HCT116 (cell line): ENCODE results near the gene FLACC1. TPM values are rescaled to one million over a fixed set of nuclear protein-coding genes. Genes with fewer than 3 reads are reported as not detected.
"Not testable (repeated sequence)": the region's sequence is repeated elsewhere in the genome, so short reads cannot be mapped to it uniquely, and the experiment has no call there.

ENCODE experiments used
- ATAC-seq: fragments of 200-7000 bp; cut with Tn5 transposase; 2 replicates; pipeline ENCODE4 v1.9.1; 2020; ENCODE audit warnings: mild to moderate bottlenecking, moderate library complexity
- BruUV-seq: library from RNA; stranded (reverse); fragments of 400-500 nt; replicated peaks from 2 replicates; lab custom pipeline; 2021; lab: Mats Ljungman, UMichigan
- CTCF ChIA-PET: fragments of 300-600 bp; sonication (Branson Sonifier 250); formaldehyde crosslinking; loops from one replicate; lab custom pipeline; 2021; ENCODE audit warnings: antibody characterized with exemption; lab: Charles Lee
- POLR2A ChIA-PET: fragments of 300-600, 350-600 bp; sonication (Branson Sonifier 250); formaldehyde crosslinking; loops from one replicate; lab custom pipeline; 2021; ENCODE audit warnings: antibody characterized with exemption; lab: Charles Lee
- RAD21 ChIA-PET, 2 experiments: fragments of 300-600 bp; sonication (Branson Sonifier 250); formaldehyde crosslinking; loops; one replicate each; lab custom pipeline; 2023; ENCODE audit warnings: low total read pairs in 2 of 2; ENCODE audit not compliant: uncharacterized antibody in 2 of 2, unreplicated experiment in 2 of 2, low non-redundant PET in 1 of 2; lab: Charles Lee
- DNase-seq: peaks from one replicate; pipeline ENCODE4 v3.0.0-alpha.2; 2010; ENCODE audit warnings: low read depth, low spot score
- H2AFZ ChIP-seq: fragments of 200-600 bp; shearing (Covaris generic), sonication (generic); 2 replicates; pipeline ENCODE4 v1.6.1; 2017; ENCODE audit warnings: low read depth, mixed run types, mixed read lengths, antibody characterized with exemption, low read length; ENCODE audit not compliant: poor library complexity, severe bottlenecking
- H3K27ac ChIP-seq: 2 replicates; pipeline ENCODE4 v1.5.1; 2012; ENCODE audit warnings: low read depth, low read length
- H3K27me3 ChIP-seq: fragments of 200-600 bp; sonication (generic); 2 replicates; pipeline ENCODE4 v1.6.1; 2016; ENCODE audit warnings: mixed run types, low read length, mixed read lengths; ENCODE audit not compliant: insufficient read depth
- H3K36me3 ChIP-seq, 2 experiments: fragments of 200-500 bp in 1 of 2; fragments of 200-600 bp in 1 of 2; sonication (Bioruptor generic) in 1 of 2; sonication (generic) in 1 of 2; 2 replicates each; pipeline versions ENCODE4 v1.5.1 to v1.6.1; 2014 to 2016; ENCODE audit warnings: low read length in 2 of 2, inconsistent platforms in 1 of 2, mixed read lengths in 1 of 2, mixed run types in 1 of 2; ENCODE audit not compliant: insufficient read depth in 2 of 2, control insufficient read depth in 1 of 2
- H3K4me1 ChIP-seq, 2 experiments: fragments of 200-600 bp in 1 of 2; sonication (generic) in 1 of 2; 2 replicates each; pipeline versions ENCODE4 v1.5.1 to v1.6.1; 2012 to 2017; ENCODE audit warnings: low read length in 2 of 2, inconsistent platforms in 1 of 2, mild to moderate bottlenecking in 1 of 2, mixed read lengths in 1 of 2, mixed run types in 1 of 2, moderate library complexity in 1 of 2; ENCODE audit not compliant: insufficient read depth in 2 of 2, control insufficient read depth in 1 of 2
- H3K4me2 ChIP-seq: fragments of 200-600 bp; sonication (generic); 2 replicates; pipeline ENCODE4 v1.6.1; 2017; ENCODE audit warnings: mixed run types, low read length, mixed read lengths
- H3K4me3 ChIP-seq, 2 experiments: fragments of 200-600 bp in 1 of 2; sonication (generic) in 1 of 2; replicated peaks in 1 of 2; 2 replicates each; pipeline ENCODE4 v1.5.1; 2011 to 2016; ENCODE audit warnings: low read length in 2 of 2, control low read depth in 1 of 2, low read depth in 1 of 2, mild to moderate bottlenecking in 1 of 2, mixed read lengths in 1 of 2, mixed run types in 1 of 2
- H3K79me2 ChIP-seq: fragments of 200-600 bp; sonication (generic); 2 replicates; pipeline ENCODE4 v1.6.1; 2017; ENCODE audit warnings: mild to moderate bottlenecking, mixed run types, low read length, moderate library complexity, mixed read lengths; ENCODE audit not compliant: insufficient read depth
- H3K9ac ChIP-seq: fragments of 200-600 bp; sonication (generic); 2 replicates; pipeline ENCODE4 v1.6.1; 2016; ENCODE audit warnings: low read length, mixed read lengths
- H3K9me2 ChIP-seq: fragments of 200-600 bp; sonication (generic), shearing (Covaris generic); 2 replicates; pipeline ENCODE4 v1.6.1; 2017; ENCODE audit warnings: mixed run types, mild to moderate bottlenecking, moderate library complexity; ENCODE audit not compliant: insufficient read depth
- H3K9me3 ChIP-seq, 2 experiments: fragments of 200-500 bp in 1 of 2; fragments of 200-600 bp in 1 of 2; sonication (Bioruptor generic) in 1 of 2; sonication (generic) in 1 of 2; 2 replicates each; pipeline ENCODE4 v1.6.1; 2014 to 2017; ENCODE audit warnings: low read length in 2 of 2, mixed read lengths in 2 of 2, inconsistent platforms in 1 of 2, low read depth in 1 of 2, mild to moderate bottlenecking in 1 of 2, mixed run types in 1 of 2, moderate library complexity in 1 of 2; ENCODE audit not compliant: control insufficient read depth in 1 of 2, insufficient read depth in 1 of 2
- H4K20me1 ChIP-seq: fragments of 200-600 bp; sonication (generic), shearing (Covaris generic); 2 replicates; pipeline ENCODE4 v1.6.1; 2017; ENCODE audit warnings: mixed run types, mild to moderate bottlenecking, moderate library complexity; ENCODE audit not compliant: insufficient read depth
- ATF3 ChIP-seq: IDR thresholded peaks from 2 replicates; pipeline ENCODE4 v1.6.1; 2012
- CTCF ChIP-seq, 3 experiments: fragments of 200-600 bp in 1 of 3; sonication (generic) in 1 of 3; IDR thresholded peaks in 2 of 3; conservative IDR thresholded peaks in 1 of 3; 2 replicates each; pipeline ENCODE4 v1.5.1; 2012 to 2017; ENCODE audit warnings: low read depth in 2 of 3, low read length in 2 of 3, antibody characterized with exemption in 1 of 3, borderline replicate concordance in 1 of 3, control low read depth in 1 of 3, mild to moderate bottlenecking in 1 of 3, mixed read lengths in 1 of 3, mixed run types in 1 of 3, moderate library complexity in 1 of 3; ENCODE audit not compliant: insufficient read depth in 1 of 3
- EGR1 ChIP-seq: IDR thresholded peaks from 2 replicates; pipeline ENCODE4 v1.6.1; 2012; ENCODE audit warnings: low read depth
- JUND ChIP-seq: IDR thresholded peaks from 2 replicates; pipeline ENCODE4 v1.6.1; 2012
- MAX ChIP-seq: IDR thresholded peaks from 2 replicates; pipeline ENCODE4 v1.6.1; 2012
- POLR2A ChIP-seq: IDR thresholded peaks from 2 replicates; pipeline ENCODE4 v1.7.0; 2011; ENCODE audit warnings: borderline replicate concordance; ENCODE audit not compliant: insufficient read depth, insufficient read length; ENCODE audit errors: extremely low read depth
- POLR2AphosphoS5 ChIP-seq: IDR thresholded peaks from 2 replicates; pipeline ENCODE4 v1.6.1; 2011; ENCODE audit warnings: mild to moderate bottlenecking, low read depth, low read length, moderate library complexity
- SIN3A ChIP-seq: IDR thresholded peaks from 2 replicates; pipeline ENCODE4 v1.6.1; 2012; ENCODE audit warnings: low read depth
- SP1 ChIP-seq: IDR thresholded peaks from 2 replicates; pipeline ENCODE4 v1.6.1; 2012; ENCODE audit warnings: low read depth
- SRF ChIP-seq: IDR thresholded peaks from 2 replicates; pipeline ENCODE4 v1.6.1; 2012; ENCODE audit warnings: low read depth
- TCF7L2 ChIP-seq: IDR thresholded peaks from 2 replicates; pipeline ENCODE4 v1.7.0; 2011; ENCODE audit warnings: borderline replicate concordance, inconsistent platforms; ENCODE audit not compliant: insufficient read depth, insufficient read length; ENCODE audit errors: extremely low read depth
- YY1 ChIP-seq: IDR thresholded peaks from 2 replicates; pipeline ENCODE4 v1.6.1; 2011; ENCODE audit warnings: low read length, low read depth, moderate library complexity, mild to moderate bottlenecking; ENCODE audit not compliant: insufficient replicate concordance; ENCODE audit errors: extremely low read depth
- ZNF274 ChIP-seq: fragments of 200-500 bp; sonication (Bioruptor generic); IDR thresholded peaks from 2 replicates; pipeline ENCODE4 v1.6.1; 2014; ENCODE audit warnings: mild to moderate bottlenecking, low read depth, low read length, inconsistent platforms
- intact Hi-C: fragments of 100-400 bp; cut with micrococcal nuclease; formaldehyde crosslinking; loops from 2 replicates; pipeline ENCODE4 v1.10.0; 2022
- total RNA-seq: library from RNA; stranded (reverse); gene quantifications from one replicate; pipeline ENCODE4 v1.2.1, GENCODE V29; 2021; ENCODE audit not compliant: unreplicated experiment
- TF ChIP-seq, protein P1 (sequence below): IDR thresholded peaks from 2 replicates; pipeline ENCODE4 v1.6.1; 2011; ENCODE audit warnings: mild to moderate bottlenecking, low read length, moderate library complexity; ENCODE audit not compliant: insufficient replicate concordance; ENCODE audit errors: extremely low read depth

The FLACC1 gene
- total RNA-seq, 1 experiment from 2014 or later: 0.74 TPM

GRCh38 chr2:201369318-201369717 lies 12.2 kb upstream of the FLACC1 start:
- BruUV-seq, H3K36me3 ChIP-seq, H3K4me1 ChIP-seq, H3K4me2 ChIP-seq, H3K4me3 ChIP-seq, H3K27ac ChIP-seq, H3K9me3 ChIP-seq, RAD21 ChIA-PET, H3K27me3 ChIP-seq, H3K9me2 ChIP-seq, H2AFZ ChIP-seq, CTCF ChIA-PET, ATAC-seq, POLR2A ChIA-PET, H3K9ac ChIP-seq, H3K79me2 ChIP-seq, H4K20me1 ChIP-seq, DNase-seq: not testable (repeated sequence)
- intact Hi-C loops: loop anchor here (10.0 kb wide), 1 partner anchor 465 kb away; no protein-coding TSS in a partner anchor

DNA sequence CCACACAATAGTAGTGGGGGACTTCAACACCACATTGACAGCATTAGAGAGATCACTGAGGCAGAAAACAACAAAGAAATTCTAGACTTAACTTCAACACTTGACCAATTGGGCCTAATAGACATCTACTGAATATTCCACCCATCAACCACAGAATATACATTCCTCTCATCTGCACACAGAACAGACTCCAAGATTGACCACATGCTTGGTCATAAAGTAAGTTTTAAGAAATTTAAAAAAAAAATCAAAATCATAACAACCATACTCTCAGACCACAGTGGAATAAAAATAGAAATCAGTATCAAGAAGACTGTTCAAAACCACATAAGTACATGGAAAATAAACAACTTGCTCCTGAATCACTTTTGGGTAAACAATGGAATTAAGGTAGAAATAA lies 9.0 kb upstream of the FLACC1 start:
- Histone ChIP-seq H3K9me3 (peaks cover 0 to 10% of the 10 kb centered on the region in 2 experiments; a peak in 1 of 4 replicates), H3K4me1 (peaks cover 0 to 4% of the 10 kb centered on the region in 2 experiments; a peak in 2 of 4 replicates), H3K4me2 (no peak overlapping the region), H3K79me2 (no peaks in the 10 kb centered on the region), H3K9ac (no peak overlapping the region), H2AFZ (no peak overlapping the region), H4K20me1 (no peaks in the 10 kb centered on the region), H3K27ac (no peak overlapping the region), H3K4me3 (no peak overlapping the region), H3K9me2 (no peaks in the 10 kb centered on the region), H3K27me3 (no peaks in the 10 kb centered on the region), H3K36me3 (no peaks in the 10 kb centered on the region)
- ChIA-PET POLR2A (no interaction called here), RAD21 (no interaction called here), CTCF (no interaction called here)
- ATAC-seq (no peak), DNase-seq (no peak)
- intact Hi-C loops: loop anchor here (10.0 kb wide), 1 partner anchor 461 kb away; no protein-coding TSS in a partner anchor
- BruUV-seq: no TSS peak
- TF ChIP-seq EGR1 (no peak), CTCF (IDR thresholded peaks at IDR 0.05 in 2 of 3, conservative IDR thresholded peaks at IDR 0.05 in 1 of 3; ENCODE audit: borderline replicate concordance in 1 of 3, insufficient read depth in 1 of 3, low read depth in 2 of 3, low read length in 2 of 3) (no peak), MAX (no peak), SRF (no peak), YY1 (no peak), POLR2A (no peak), ZNF274 (no peak), POLR2AphosphoS5 (no peak), JUND (no peak), ATF3 (no peak), SP1 (no peak), SIN3A (no peak), TCF7L2 (no peak)
- TF ChIP-seq, protein P1, sequence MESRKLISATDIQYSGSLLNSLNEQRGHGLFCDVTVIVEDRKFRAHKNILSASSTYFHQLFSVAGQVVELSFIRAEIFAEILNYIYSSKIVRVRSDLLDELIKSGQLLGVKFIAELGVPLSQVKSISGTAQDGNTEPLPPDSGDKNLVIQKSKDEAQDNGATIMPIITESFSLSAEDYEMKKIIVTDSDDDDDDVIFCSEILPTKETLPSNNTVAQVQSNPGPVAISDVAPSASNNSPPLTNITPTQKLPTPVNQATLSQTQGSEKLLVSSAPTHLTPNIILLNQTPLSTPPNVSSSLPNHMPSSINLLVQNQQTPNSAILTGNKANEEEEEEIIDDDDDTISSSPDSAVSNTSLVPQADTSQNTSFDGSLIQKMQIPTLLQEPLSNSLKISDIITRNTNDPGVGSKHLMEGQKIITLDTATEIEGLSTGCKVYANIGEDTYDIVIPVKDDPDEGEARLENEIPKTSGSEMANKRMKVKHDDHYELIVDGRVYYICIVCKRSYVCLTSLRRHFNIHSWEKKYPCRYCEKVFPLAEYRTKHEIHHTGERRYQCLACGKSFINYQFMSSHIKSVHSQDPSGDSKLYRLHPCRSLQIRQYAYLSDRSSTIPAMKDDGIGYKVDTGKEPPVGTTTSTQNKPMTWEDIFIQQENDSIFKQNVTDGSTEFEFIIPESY: no peak
